ENCODE measurements around the gene SLC35F1.

SLC35F1 gene

DNA sequence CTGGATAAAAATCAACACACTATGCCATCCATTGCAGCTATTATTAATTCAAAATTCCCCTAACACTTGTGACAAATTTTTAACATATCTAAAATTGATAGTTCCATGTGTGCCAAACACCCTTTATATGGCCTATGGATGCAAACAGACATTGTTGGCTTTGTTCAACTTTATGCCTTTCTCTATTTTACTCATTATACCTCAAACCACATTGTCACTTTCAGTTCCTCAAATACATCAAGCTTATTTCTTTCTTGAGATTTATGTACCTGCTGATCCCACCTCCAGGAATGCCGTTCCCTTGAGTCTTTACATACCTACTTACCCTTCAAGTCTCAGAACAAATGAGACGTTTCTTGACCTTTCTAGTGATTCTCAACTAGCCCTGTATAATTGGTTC is 447.6 kb downstream of the SLC35F1 start:
- DNase-seq (ENCODE audit: low read depth): no peak
- TF ChIP-seq, protein P1, sequence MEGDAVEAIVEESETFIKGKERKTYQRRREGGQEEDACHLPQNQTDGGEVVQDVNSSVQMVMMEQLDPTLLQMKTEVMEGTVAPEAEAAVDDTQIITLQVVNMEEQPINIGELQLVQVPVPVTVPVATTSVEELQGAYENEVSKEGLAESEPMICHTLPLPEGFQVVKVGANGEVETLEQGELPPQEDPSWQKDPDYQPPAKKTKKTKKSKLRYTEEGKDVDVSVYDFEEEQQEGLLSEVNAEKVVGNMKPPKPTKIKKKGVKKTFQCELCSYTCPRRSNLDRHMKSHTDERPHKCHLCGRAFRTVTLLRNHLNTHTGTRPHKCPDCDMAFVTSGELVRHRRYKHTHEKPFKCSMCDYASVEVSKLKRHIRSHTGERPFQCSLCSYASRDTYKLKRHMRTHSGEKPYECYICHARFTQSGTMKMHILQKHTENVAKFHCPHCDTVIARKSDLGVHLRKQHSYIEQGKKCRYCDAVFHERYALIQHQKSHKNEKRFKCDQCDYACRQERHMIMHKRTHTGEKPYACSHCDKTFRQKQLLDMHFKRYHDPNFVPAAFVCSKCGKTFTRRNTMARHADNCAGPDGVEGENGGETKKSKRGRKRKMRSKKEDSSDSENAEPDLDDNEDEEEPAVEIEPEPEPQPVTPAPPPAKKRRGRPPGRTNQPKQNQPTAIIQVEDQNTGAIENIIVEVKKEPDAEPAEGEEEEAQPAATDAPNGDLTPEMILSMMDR (IDR thresholded peaks at IDR 0.05; ENCODE audit: insufficient read depth, low read depth, low read length, missing control alignments): no peak
- H3K4me3 ChIP-seq (ENCODE audit: low read length): no peak overlapping the region

- no peak overlapping the region for H3K4me3 ChIP-seq (ENCODE audit: low read length)
- DNase-seq (ENCODE audit: low read depth): no peak
- TF ChIP-seq, protein P1 (IDR thresholded peaks at IDR 0.05; ENCODE audit: insufficient read depth, low read depth, low read length, missing control alignments): no peak
These were observed 449.0 kb downstream of the SLC35F1 start for GRCh38 chr6:118356054-118356453.

- no peak for DNase-seq (ENCODE audit: low read depth)
- TF ChIP-seq, protein P1 (IDR thresholded peaks at IDR 0.05; ENCODE audit: insufficient read depth, low read depth, low read length, missing control alignments): no peak
- H3K4me3 ChIP-seq (ENCODE audit: low read length): no peak overlapping the region
These were observed 449.6 kb downstream of the SLC35F1 start for GRCh38 chr6:118356686-118357085.
